ENCODE results near the gene M6PR.

- TF ChIP-seq, protein P1, sequence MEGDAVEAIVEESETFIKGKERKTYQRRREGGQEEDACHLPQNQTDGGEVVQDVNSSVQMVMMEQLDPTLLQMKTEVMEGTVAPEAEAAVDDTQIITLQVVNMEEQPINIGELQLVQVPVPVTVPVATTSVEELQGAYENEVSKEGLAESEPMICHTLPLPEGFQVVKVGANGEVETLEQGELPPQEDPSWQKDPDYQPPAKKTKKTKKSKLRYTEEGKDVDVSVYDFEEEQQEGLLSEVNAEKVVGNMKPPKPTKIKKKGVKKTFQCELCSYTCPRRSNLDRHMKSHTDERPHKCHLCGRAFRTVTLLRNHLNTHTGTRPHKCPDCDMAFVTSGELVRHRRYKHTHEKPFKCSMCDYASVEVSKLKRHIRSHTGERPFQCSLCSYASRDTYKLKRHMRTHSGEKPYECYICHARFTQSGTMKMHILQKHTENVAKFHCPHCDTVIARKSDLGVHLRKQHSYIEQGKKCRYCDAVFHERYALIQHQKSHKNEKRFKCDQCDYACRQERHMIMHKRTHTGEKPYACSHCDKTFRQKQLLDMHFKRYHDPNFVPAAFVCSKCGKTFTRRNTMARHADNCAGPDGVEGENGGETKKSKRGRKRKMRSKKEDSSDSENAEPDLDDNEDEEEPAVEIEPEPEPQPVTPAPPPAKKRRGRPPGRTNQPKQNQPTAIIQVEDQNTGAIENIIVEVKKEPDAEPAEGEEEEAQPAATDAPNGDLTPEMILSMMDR (IDR thresholded peaks at IDR 0.05) = no peak
- no peak for TF ChIP-seq POLR2A (IDR thresholded peaks at IDR 0.05)
These were observed 44.4 kb upstream of the M6PR start for GRCh38 chr12:8993827-8994226.
